NCI-H345 treated with DMSO at 0.1 percent for 48 hours (cell line): ENCODE measurements around the gene FEM1A.
"Not testable (repeated sequence)": the region's sequence is repeated elsewhere in the genome, so short reads cannot be mapped to it uniquely, and the experiment has no call there.

Experiments used
- DNase-seq: peaks from one replicate; lab custom pipeline; 2025; ENCODE audit not compliant: unreplicated experiment; lab: John Stamatoyannopoulos, UW

Gene FEM1A, protein sequence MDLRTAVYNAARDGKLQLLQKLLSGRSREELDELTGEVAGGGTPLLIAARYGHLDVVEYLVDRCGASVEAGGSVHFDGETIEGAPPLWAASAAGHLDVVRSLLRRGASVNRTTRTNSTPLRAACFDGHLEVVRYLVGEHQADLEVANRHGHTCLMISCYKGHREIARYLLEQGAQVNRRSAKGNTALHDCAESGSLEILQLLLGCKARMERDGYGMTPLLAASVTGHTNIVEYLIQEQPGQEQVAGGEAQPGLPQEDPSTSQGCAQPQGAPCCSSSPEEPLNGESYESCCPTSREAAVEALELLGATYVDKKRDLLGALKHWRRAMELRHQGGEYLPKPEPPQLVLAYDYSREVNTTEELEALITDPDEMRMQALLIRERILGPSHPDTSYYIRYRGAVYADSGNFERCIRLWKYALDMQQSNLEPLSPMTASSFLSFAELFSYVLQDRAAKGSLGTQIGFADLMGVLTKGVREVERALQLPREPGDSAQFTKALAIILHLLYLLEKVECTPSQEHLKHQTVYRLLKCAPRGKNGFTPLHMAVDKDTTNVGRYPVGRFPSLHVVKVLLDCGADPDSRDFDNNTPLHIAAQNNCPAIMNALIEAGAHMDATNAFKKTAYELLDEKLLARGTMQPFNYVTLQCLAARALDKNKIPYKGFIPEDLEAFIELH

DNA sequence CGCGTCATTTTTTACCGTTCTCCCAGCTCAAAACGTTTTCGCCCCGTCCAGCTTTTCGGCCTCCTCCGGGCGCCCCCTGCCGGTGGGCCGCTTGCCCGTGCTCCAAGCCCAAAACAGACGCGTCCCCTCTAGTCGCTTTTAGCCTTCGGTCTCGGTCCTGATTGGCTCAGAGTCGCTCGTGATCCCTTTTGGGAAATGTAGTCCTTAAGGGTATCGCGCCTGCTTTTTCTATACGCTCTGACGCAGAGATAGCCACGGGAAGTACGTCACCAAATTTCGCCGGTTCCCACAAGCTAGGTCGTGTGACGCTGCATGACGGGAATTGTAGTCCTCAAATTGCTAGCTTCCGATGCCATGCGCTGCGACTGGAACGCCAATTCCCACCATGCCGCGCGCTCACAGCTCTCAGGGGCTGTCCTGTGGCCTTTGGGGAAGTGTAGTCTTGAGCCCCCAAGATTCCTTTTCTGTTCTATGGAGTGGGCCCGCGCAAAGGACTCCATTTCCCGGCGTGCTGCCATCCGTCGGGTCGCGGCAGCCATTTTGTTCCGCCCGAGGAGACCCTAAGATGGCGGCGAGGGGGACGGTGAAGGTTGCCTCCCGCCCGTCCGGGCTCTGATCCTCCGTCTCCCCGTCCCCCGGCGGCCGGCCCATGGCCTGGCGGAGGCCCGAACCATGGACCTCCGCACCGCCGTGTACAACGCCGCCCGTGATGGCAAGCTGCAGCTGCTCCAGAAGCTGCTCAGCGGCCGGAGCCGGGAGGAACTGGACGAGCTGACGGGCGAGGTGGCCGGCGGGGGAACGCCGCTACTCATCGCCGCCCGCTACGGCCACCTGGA, at the start of gene FEM1A:
FEM1A (plus strand) TSS at position 552 of the 836 bp plus-strand sequence; CDS start at position 673, 121 bp downstream.
- peak; percentile 99 for DNase-seq

DNA sequence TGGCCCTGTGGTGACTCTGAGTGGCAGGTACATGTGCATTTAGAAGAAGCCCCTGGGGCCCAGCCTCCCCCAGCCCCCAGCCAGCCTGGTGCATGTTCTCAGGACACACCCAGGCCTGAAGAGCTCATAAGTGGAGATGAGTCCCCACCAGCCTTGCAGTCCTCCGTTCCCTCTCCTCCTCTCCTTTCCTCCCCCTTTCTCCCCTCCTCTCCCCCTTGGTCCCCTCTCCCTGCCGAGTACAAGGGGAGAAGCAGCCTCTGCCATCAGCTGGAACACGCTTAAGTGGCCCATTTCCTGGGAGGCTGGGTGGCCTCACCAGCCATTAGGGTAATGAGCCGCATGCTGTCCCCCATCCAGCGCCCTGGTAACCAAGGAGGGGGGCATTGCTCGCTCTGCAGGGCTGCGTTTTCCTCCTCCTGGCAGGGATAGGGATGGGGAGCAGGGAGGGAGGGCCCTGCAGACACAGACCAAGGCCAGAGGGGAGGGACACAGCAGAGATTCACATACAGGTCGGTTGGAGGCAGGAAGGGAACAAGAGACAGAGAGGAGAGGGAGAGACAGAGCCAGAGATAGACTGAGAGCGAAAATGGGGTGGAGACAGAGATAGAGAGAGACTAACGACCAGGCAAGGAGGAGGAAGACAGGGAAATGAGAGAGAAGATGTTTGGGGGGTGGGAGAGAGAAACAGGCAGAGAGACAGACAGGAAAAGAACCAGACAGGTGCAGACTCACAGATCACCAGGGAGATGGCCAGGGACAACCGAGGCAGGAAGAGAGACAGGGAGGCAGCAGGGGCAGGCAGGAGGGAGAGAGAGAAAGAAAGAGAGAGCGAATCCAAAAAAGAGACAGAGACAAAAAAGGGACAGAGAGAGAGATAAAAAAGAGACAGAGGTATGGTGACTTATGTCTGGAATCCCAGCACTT, 48.5 kb upstream of the FEM1A start:
- peak; percentile 24 for DNase-seq

DNA sequence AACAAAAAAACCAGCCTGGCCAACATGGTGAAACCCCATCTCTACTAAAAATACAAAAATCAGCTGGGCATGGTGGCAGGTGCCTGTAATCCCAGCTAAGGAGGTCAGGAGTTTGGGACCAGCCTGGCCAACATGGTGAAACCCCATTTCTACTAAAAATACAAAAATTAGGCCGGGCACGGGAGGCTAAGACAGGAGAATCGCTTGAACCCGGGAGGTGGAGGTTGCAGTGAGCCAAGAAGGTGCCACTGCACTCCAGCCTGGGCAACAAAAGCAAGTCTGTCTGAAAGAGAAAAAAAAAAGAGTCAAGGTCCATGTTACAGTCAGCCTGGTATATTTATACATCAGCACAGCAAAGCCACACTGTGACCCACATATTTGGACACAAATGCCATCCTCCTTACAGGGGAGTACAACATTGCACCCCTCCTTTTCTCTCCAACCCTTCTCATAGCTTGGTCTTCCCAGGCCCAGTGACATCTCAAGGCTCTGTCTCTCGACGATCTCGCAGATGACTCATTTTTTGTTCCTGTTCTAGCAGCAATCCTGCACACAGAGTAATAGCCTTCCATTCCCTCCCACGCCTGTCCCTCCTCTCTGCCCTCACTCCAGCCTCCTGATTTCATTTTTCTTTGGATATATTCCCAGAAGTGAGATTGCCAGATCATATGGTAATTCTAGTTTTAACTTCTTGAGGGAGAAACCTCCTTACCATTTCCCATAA, 46.9 kb upstream of the FEM1A start:
- DNase-seq, result no peak

DNA sequence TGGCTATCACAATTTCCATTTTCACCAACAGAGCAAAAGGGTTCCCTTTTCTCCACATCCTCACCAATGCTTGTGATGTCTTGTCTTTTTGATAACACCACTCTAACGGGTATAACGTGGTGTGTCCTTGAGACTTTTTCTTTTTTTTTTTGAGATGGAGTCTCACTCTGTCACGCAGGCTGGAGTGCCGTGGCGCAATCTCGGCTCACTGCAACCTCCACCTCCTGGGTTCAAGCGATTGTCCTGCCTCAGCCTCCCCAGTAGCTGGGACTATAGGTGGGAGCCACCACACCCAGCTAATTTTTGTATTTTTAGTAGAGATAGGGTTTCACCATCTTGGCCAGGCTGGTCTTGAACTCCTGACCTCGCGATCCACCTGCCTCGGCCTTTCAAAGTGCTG, 46.4 kb upstream of the FEM1A start:
- not testable (repeated sequence) for DNase-seq

DNA sequence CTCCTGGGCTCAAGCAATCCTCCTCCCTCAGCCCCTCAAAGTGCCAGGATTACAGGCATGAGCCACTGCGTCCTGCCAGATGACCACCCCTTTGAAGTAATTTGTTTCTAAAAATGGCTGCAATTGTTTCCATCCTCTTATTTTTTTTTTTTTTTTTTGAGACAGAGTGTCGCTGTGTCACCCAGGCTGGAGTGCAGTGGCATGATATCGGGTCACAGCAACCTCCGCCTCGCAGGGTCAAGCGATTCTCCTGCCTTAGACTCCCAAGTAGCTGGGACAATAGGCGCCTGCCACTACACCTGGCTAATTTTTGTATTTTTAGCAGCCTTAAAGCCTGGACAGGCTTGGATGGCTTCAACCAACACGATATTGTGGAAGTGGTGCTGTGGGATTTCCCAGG, 45.5 kb upstream of the FEM1A start:
- no peak for DNase-seq

DNA sequence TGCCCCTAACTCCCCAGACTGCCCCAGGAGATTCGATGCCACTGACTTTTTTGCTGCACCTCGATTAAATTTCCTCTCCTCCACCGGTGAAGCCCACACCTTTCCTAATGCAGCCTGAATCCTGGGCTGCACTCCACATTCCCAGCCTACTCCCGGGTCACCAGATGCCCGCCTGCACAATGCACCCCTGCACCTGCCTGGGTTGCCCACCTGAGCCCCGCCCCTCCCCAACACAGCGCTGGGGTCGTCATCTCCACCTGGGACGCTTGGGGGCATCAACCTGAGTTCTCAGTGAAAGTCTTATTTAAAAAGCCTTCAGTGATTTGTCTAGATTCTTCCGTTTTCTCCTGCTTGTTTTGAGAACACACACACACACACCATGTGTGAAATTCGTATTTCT, 43.3 kb upstream of the FEM1A start:
- no peak for DNase-seq

DNA sequence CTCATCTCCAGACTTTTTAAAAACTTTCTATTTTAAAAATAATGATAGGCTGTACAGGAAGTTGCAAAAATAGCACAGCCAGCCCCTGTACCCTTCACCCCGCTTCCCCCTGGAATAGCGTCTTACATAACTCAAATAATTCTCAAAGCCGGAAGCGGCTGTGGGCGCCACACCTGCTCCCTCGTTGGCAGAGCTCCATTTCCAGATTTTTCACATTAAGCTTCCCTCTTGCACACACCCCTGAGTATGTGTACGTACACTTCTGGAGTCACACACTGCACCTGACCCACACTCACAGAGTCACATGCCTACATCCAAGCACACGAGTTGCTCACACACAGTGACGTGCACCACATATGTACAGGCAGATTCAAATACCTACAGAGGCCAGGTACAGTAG, 42.9 kb upstream of the FEM1A start:
- no peak for DNase-seq

DNA sequence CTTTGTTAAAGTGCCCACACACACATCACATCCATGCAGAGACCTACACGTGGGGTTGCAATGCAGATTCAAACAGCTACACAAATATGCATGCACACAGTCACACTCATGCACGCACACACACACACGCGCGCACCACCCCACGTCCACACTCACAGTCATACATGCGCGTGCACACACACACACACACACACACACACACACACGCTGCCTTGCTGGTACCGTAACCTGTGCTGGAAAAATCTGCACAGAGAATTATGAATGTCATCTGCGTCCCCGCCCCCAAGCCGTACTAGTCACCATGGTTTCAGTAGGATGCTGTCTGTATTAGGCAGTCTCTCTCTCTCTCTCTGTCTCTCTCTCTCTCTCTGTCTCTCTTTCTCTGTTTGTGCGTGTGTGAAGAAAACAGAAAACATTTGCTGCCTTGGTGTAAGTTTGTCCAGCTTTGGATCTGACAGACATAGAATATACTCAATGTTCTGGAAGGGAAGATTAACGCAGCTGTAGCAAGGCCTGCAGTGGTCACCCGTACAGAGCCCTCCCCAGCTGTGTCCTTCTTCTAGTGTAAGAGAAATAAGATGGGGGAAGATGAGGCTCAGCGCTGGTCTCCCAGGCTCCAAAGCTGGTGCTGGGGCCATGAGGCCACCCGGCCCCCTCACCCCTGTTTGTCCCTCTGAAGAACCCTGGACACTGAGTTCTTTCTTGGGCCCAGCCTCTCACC, 41.5 kb upstream of the FEM1A start:
- no peak for DNase-seq

DNA sequence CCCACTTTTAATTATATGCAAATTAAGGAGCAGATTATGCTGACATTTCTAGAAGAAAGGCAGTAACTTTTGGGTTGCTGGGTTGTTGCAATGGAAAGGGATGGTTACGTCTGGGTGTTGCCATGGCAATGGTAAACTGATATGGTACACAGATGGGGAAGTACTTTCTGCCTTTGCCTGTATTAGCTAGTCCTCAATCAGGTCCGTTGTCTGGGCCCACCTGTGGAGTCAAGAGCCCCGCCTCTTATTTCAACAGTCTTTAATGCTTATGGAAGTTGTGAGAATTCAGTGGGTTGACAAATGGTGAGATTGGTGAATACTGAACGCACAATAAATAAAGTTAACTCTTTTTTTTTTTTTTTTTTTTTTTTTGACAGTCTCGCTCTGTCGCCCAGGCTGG, 37.3 kb upstream of the FEM1A start:
- no peak for DNase-seq

DNA sequence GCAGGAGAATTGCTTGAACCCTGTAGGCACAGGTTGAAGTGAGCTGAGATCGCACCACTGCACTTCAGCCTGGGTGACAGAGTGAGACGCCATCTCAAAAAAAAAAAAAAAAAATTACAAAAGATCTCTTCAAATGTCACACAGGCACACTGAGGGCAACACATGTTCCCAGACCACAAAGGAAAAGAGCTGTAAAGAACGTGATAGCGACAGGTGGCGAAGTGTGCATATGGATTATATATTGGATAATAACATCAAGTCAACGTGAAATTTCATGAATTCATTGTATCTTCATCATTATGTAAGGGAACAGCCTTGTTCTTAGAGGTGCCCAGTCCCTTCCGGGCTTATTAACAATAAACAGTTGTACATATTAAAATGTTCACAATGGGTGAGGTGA, 36.1 kb upstream of the FEM1A start:
- no peak for DNase-seq

DNA sequence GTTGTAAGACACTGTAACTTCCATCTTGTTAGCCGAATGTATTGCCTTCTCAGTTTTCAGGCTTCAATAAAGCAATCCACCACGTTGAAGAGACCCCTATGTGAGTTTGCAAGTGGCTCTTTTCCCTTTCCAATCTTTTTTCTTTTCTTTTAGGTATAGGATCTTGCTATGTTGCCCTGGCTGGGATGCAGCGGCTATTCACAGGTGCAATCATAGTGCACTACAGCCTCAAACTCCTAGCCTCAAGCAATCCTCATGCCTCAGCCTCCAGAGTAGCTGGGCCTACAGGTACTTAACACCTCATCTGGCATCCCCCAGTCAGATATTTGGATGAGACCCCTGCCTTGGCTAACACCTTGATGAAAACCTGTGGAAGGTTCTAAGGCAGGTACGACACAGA, 33.5 kb upstream of the FEM1A start:
- no peak for DNase-seq

DNA sequence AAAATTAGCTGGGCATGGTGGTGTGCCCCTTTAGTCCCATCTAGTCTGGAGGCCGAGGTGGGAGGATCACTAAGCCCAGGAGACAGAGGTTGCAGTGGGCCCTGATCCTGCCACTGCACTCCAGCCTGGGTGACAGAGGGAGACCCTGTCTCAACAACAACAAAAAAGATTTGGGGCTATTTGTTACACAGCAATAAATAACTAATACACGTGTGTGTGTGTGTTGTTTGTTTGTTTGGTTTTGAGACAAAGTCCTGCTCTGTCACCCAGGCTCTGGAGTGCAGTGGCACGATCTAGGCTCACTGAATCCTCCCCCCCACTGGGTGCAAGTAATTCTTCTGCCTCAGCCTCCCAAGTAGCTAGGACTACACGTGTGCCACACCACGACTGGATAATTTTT, 32.9 kb upstream of the FEM1A start:
- no peak for DNase-seq

DNA sequence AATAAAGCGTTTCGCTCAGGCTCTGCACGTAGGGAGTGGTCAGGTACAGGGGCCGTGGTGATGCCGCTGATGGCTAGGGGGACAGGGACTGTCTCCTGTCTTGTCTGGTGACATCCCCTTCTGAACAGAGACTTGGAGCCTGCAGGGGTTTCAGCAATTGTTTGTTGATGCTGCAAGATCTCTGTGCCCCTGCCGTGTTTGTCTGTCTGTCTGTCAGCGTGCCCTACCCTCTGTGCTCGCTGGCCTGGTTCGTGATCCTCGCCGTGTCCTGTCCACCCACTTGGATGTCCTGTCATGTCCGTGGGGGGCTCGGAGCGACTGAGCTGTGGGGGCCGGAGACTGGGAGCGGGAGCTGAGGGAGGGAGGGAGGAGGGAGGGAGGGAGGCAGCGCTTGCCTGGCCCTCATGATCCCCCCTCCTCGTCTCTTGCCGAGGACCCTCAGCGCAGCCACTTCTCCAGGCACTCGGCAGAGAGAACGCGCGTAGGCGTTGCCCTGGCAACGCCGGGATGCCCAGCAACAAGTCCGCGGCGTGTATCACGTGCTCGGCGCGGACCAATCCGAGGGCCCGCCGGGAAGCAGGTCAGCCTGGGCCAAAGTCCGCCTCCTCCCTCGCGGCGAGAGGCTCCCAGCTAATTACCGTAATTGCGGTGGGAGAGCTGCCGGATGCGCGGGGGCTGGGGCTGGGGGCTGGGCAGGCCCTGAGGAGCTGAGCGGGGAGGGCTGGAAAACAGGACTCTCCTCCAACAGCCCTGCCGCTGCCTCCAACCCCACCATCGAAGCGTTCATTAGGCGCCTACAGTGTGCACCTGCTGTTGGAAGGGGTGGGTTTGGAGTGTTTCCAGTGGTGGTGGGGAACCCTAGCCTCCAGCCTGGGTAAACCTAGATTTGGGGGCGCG, 31.9 kb upstream of the FEM1A start:
- DNase-seq, result peak; percentile 90

DNA sequence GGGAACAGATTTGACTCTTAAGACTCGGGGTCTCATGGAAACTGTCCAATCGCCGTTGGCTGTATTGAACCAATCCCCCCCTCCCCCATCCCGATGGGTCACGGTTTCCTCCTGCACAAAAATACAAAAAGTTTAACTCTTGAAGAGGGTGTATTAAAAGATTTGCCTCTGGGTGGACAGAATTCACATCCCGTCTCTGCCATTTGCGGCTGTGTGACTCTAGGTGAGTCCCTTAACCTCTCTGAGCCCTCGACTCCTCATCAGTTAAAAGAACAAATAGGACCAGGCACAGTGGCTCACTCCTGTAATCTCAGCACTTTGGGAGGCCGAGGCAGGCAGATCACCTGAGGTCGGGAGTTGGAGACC, 31.3 kb upstream of the FEM1A start:
- DNase-seq, result no peak

DNA sequence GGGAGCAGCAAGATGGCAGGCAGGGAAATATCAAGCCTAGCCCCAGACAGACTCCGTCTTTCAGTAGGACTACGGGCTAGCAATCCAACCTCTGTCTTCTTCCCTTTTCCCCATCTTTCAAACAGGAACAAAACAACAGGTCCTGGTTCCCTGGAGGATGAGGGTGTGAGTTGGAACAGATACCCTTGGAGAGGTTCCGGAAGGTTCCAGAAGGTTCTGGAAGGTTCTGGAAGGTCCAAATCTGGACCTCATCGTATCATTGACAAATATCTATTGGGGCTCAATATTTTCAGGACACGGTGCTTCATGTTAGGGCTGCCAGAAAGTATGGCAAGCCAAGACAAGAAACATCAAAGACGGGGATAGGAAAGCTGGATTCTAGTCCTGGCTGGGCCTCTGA, 28.5 kb upstream of the FEM1A start:
- no peak for DNase-seq

DNA sequence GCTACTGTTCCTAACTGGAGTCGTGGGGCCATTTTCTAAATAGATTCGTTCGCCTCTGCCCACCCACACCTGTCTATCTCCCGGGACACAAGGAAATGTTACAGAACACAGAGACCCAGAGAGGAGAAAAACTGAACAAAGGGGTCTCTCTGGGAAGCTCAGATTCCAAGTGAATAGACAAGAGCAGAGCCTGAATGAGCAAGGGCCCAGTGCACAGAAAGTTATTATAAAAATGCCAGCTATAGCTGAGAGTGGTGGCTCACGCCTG, 27.2 kb upstream of the FEM1A start:
- no peak for DNase-seq

DNA sequence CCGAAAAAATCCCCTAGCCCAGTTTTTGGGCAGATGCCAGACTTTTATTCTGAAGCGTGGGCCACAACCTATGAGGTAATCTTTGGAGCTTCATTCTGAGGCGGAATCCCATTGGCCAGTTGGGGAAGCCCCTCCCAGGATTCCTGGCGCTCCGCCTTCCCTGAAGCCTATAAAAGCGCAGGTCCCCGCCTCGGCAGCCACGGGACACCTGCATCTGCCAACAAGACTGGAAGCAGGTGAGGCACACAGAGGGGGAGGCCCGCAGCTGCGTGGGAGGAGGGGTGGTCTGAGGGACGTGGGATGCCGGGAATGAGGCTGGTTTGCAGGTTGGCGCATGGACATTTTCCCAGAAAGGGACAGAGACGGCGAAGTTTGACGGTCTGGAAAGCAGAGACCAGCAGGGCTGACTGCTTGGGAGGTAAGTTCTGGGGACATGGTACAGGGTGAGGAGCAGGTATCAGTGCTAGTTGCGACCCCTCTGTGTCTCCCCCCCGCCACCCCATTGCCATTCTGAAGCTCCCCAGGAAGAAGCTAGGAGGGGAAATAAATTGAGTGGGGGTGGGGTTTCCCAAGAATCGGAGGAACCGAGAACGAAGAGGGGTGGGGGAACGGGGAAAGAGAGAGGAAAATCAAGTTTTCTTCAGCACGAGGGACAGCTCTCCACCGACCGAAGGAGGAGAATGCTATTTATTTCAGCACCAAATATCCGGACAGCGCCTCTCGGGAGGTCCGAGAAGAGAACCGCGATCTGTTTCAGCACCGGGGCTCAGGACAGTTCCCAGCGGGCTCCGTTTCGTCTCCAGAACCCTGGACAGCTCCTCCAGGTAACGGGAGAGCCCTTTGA, 22.4 kb upstream of the FEM1A start:
- DNase-seq, result peak; percentile 86

DNA sequence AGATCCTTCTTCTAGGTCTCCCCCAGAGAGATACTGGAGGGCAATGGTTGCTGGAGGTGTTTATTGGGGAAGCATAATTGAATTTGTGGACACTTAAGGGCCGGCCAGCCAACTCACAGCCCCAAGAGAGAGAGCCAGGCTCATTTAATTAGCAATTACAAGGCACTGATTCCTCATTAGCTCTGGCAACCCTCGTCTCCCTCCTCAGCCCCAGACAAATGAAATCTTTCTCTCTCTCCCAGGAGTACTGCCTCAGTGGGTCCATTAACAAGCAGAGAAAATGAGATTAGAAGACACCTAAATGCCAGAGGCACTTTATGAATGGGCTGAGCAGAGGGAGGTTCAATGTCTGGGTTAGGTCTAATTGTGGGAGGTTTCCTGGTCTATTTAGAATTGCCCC, 19.0 kb upstream of the FEM1A start:
- no peak for DNase-seq
